OCI-LY3 (cell line): ENCODE data around the gene PEAK1.

ENCODE experiments used
- H2AFZ ChIP-seq: fragments of 200-600, 300-600 bp; shearing (Covaris generic); 2 replicates; pipeline ENCODE4 v1.6.0; 2014; ENCODE audit warnings: antibody characterized with exemption, low read depth, low read length
- H3K27ac ChIP-seq: fragments of 200-600, 300-600 bp; sonication (generic); 2 replicates; pipeline ENCODE4 v1.5.1; 2014; ENCODE audit warnings: mild to moderate bottlenecking, low read length, moderate library complexity, mixed read lengths
- H3K27me3 ChIP-seq: fragments of 200-600, 300-600 bp; sonication (generic); 2 replicates; pipeline ENCODE4 v1.6.1; 2014; ENCODE audit warnings: low read depth, low read length, mixed read lengths
- H3K36me3 ChIP-seq: fragments of 200-600, 300-600 bp; sonication (generic); replicated peaks from 2 replicates; pipeline ENCODE3; 2014; ENCODE audit warnings: low read depth, low read length, mixed read lengths
- H3K4me1 ChIP-seq: fragments of 300-600, 200-600 bp; sonication (generic); 2 replicates; pipeline ENCODE4 v1.6.1; 2014; ENCODE audit warnings: low read length, mixed read lengths
- H3K4me2 ChIP-seq: fragments of 200-600, 300-600 bp; sonication (generic); 2 replicates; pipeline ENCODE4 v1.6.1; 2014; ENCODE audit warnings: low read length, mixed read lengths
- H3K4me3 ChIP-seq: fragments of 300-600, 200-600 bp; sonication (generic); 2 replicates; pipeline ENCODE4 v1.5.1; 2014; ENCODE audit warnings: antibody characterized with exemption, mild to moderate bottlenecking, low read length, moderate library complexity
- H3K79me2 ChIP-seq: fragments of 300-600, 200-600 bp; shearing (Covaris generic); 2 replicates; pipeline ENCODE4 v1.6.1; 2014; ENCODE audit warnings: mild to moderate bottlenecking, low read length, mixed read lengths
- H3K9ac ChIP-seq: fragments of 300-600, 200-600 bp; shearing (Covaris generic); 2 replicates; pipeline ENCODE4 v1.6.0; 2014; ENCODE audit warnings: mild to moderate bottlenecking, low read length, moderate library complexity
- H3K9me3 ChIP-seq: fragments of 200-600, 300-600 bp; shearing (Covaris generic); 2 replicates; pipeline ENCODE4 v1.6.1; 2014; ENCODE audit warnings: low read length, mixed read lengths; ENCODE audit not compliant: insufficient read depth
- H4K20me1 ChIP-seq: fragments of 200-600, 300-600 bp; sonication (generic); 2 replicates; pipeline ENCODE4 v1.6.1; 2016; ENCODE audit warnings: low read length, mixed read lengths; ENCODE audit not compliant: insufficient read depth
- EZH2phosphoT487 ChIP-seq: fragments of 200-600 bp; shearing (Covaris generic); IDR thresholded peaks from 2 replicates; pipeline ENCODE4 v1.6.1; 2018; ENCODE audit warnings: antibody characterized with exemption, mixed run types, low read depth
- TF ChIP-seq, protein P1 (sequence below): fragments of 200-600, 300-600 bp; sonication (generic); IDR thresholded peaks from 2 replicates; pipeline ENCODE4 v1.5.1; 2014; ENCODE audit warnings: antibody characterized with exemption, low read length, low read depth

The PEAK1 gene

DNA sequence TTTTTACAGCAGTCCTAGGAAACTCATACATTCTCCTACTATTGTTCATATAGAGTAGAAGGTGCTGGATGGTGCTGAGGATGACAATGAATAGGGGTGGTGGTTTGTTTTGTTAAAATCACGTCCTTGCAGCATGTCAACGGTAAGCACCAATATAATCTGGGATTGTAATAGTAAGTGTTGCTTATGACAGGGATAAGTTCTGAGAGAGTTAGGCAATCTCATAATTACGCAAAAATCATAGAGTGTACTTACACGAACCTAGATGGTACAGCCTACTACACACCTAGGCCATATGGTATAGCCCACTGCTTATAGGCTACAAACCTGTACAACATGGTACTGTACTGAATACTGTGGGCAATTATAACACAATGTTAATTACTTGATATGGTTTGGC lies 284.7 kb downstream of the PEAK1 start:
- H2AFZ ChIP-seq = no peak overlapping the region
- H3K9me3 ChIP-seq = peaks cover 2% of the 10 kb centered on the region; the same call in 1 of the 2 replicates
- H3K9ac ChIP-seq = no peak overlapping the region
- no peaks in the 10 kb centered on the region for H4K20me1 ChIP-seq
- no peak overlapping the region for H3K4me3 ChIP-seq
- no peaks in the 10 kb centered on the region for H3K4me1 ChIP-seq
- H3K27me3 ChIP-seq = no peaks in the 10 kb centered on the region
- TF ChIP-seq, protein P1, sequence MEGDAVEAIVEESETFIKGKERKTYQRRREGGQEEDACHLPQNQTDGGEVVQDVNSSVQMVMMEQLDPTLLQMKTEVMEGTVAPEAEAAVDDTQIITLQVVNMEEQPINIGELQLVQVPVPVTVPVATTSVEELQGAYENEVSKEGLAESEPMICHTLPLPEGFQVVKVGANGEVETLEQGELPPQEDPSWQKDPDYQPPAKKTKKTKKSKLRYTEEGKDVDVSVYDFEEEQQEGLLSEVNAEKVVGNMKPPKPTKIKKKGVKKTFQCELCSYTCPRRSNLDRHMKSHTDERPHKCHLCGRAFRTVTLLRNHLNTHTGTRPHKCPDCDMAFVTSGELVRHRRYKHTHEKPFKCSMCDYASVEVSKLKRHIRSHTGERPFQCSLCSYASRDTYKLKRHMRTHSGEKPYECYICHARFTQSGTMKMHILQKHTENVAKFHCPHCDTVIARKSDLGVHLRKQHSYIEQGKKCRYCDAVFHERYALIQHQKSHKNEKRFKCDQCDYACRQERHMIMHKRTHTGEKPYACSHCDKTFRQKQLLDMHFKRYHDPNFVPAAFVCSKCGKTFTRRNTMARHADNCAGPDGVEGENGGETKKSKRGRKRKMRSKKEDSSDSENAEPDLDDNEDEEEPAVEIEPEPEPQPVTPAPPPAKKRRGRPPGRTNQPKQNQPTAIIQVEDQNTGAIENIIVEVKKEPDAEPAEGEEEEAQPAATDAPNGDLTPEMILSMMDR = no peak
- no peak for TF ChIP-seq EZH2phosphoT487
- H3K36me3 ChIP-seq = peaks cover 13% of the 10 kb centered on the region
- H3K27ac ChIP-seq = no peak overlapping the region
- H3K79me2 ChIP-seq = no peaks in the 10 kb centered on the region
- no peak overlapping the region for H3K4me2 ChIP-seq

DNA sequence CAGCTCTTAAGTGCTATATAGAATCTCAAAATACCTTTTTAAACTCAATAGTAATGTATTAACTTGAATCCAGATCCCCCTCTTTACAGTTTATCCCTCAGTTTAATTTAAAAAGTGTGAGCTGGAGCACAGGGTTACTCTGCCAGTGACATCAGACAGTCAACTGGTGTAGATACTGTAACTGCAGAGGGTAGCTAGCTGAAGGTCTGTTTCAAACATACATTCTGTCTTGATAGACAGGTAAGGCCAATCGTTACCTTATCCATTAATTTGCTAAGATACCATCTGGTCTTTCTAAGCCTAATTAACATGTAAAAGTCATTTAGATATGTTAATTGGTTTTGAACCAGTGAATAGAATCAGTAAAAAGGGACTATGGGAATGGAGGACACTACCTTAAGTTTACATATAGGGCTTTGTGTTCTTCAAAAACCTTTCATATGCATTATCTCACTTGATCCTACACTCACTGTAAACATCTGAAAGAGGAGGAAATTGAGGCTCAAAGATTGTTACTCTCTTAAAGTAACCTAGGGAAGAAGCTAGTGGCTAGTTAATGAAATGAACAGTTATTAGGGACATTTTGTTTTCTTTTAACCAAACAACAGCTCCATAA lies 289.5 kb downstream of the PEAK1 start:
- H3K27ac ChIP-seq = no peak overlapping the region
- peaks cover 11% of the 10 kb centered on the region for H3K36me3 ChIP-seq
- no peak overlapping the region for H3K4me2 ChIP-seq

DNA sequence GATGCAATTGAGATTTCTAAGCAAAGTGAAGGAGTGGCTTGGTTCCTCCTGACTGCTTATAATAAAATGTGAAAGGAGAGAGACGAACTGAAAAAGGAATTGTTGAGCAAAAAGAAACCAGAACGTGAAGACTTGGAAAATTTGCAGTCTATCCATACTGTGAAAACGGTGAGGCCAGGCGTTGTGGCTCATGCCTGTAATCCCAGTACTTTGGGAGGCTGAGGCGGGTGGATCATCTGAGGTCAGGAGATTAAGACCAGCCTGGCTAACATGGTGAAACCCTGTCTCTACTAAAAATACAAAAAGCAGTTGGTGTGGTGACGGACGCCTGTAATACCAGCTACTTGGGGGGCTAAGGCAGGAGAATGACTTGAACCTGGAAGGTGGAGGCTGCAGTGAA lies 292.3 kb downstream of the PEAK1 start:
- TF ChIP-seq EZH2phosphoT487 = no peak
- TF ChIP-seq, protein P1 = no peak
- Histone ChIP-seq H3K9ac (no peak overlapping the region), H3K4me1 (peaks cover 20% of the 10 kb centered on the region), H3K27me3 (no peaks in the 10 kb centered on the region), H3K4me3 (no peak overlapping the region), H3K79me2 (no peaks in the 10 kb centered on the region), H3K27ac (no peak overlapping the region), H3K9me3 (no peaks in the 10 kb centered on the region), H4K20me1 (no peaks in the 10 kb centered on the region), H2AFZ (no peak overlapping the region), H3K4me2 (no peak overlapping the region), H3K36me3 (peaks cover 3% of the 10 kb centered on the region)

More for the DNA sequence above, 289.5 kb downstream of the PEAK1 start:
- no peaks in the 10 kb centered on the region for H4K20me1 ChIP-seq
- no peak overlapping the region for H2AFZ ChIP-seq
- no peaks in the 10 kb centered on the region for H3K9me3 ChIP-seq
- no peaks in the 10 kb centered on the region for H3K27me3 ChIP-seq
- H3K4me3 ChIP-seq = no peak overlapping the region
- H3K79me2 ChIP-seq = no peaks in the 10 kb centered on the region
- H3K9ac ChIP-seq = no peak overlapping the region
- TF ChIP-seq EZH2phosphoT487 = no peak
- TF ChIP-seq, protein P1 = no peak
- no peaks in the 10 kb centered on the region for H3K4me1 ChIP-seq

DNA sequence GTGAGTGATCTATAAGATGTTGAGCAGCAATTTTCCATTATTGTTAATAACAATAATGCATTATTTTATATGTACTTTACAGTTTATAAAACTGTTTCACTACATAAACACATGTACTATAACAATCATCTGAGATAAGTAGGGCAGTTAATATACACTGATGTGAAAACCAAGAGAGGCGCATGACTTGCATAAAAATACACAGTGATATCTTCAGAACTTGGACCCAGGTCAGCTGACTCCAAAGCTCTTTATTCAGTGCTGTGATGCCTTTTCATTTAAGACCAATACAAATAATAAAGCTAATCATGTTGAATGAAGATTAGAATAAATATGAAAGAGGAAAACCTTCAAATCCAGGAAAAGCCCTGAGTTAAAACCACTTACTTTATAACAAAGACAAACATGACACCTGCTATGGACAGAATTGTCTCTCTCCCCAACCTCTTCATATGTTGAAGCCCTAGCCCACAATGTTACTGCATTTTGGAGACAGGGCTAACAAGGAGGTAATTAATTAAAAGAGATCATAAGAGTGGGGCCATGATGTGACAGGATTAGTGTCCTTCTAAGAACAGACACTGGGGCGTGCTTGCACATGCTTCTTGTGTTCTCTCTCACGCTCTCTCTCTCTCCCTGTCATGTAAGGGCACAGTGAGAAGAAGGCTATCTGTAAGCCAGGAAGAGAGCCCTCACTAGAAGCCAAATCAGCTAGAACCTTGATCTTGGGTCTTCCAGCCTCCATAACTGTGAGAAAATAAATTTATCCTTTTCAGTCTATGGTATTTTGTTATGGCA lies 293.2 kb downstream of the PEAK1 start:
- Histone ChIP-seq H3K27ac (no peak overlapping the region), H3K4me2 (no peak overlapping the region), H2AFZ (no peak overlapping the region), H3K4me1 (peaks cover 26% of the 10 kb centered on the region), H4K20me1 (no peaks in the 10 kb centered on the region), H3K9me3 (no peaks in the 10 kb centered on the region), H3K9ac (no peak overlapping the region), H3K79me2 (no peaks in the 10 kb centered on the region), H3K4me3 (no peak overlapping the region), H3K36me3 (peaks cover 3% of the 10 kb centered on the region), H3K27me3 (no peaks in the 10 kb centered on the region)
- TF ChIP-seq, protein P1 = no peak
- TF ChIP-seq EZH2phosphoT487 = no peak
